ENCODE results near the gene RRAS2.

The RRAS2 gene

GRCh38 chr11:14312736-14313438 is 46.1 kb downstream of the RRAS2 start:
- H3K36me3 ChIP-seq (ENCODE audit: insufficient read depth, low read length), result no peaks in the 10 kb centered on the region
- H3K27ac ChIP-seq, result no peak overlapping the region
- H3K9ac ChIP-seq (ENCODE audit: insufficient read length), result no peak overlapping the region
- TF ChIP-seq EZH2 (IDR thresholded peaks at IDR 0.05) (no peak), POLR2AphosphoS5 (IDR thresholded peaks at IDR 0.05; ENCODE audit: borderline replicate concordance, low read depth, low read length) (no peak), FOXP2 (optimal IDR thresholded peaks at IDR 0.05; ENCODE audit: control extremely low read depth, extremely low read length, insufficient read depth) (no peak)
- H3K9me3 ChIP-seq (ENCODE audit: low read depth, low read length), result no peaks in the 10 kb centered on the region
- no peak overlapping the region for H3K4me3 ChIP-seq
- no peak for DNase-seq (ENCODE audit: low read depth, low spot score)

GRCh38 chr11:14310679-14311078 is 48.3 kb downstream of the RRAS2 start:
- H3K9ac ChIP-seq (ENCODE audit: insufficient read length), result no peak overlapping the region
- TF ChIP-seq EZH2 (IDR thresholded peaks at IDR 0.05) (no peak), POLR2AphosphoS5 (IDR thresholded peaks at IDR 0.05; ENCODE audit: borderline replicate concordance, low read depth, low read length) (no peak), FOXP2 (optimal IDR thresholded peaks at IDR 0.05; ENCODE audit: control extremely low read depth, extremely low read length, insufficient read depth) (no peak)
- no peaks in the 10 kb centered on the region for H3K9me3 ChIP-seq (ENCODE audit: low read depth, low read length)
- H3K27ac ChIP-seq, result no peak overlapping the region
- no peak for DNase-seq (ENCODE audit: low read depth, low spot score)
- H3K4me3 ChIP-seq, result no peak overlapping the region
- H3K36me3 ChIP-seq (ENCODE audit: insufficient read depth, low read length), result no peaks in the 10 kb centered on the region

GRCh38 chr11:14309425-14310192 is 49.4 kb downstream of the RRAS2 start:
- DNase-seq (ENCODE audit: low read depth, low spot score), result no peak
- no peaks in the 10 kb centered on the region for H3K9me3 ChIP-seq (ENCODE audit: low read depth, low read length)
- H3K27ac ChIP-seq, result no peak overlapping the region
- TF ChIP-seq EZH2 (IDR thresholded peaks at IDR 0.05) (no peak), FOXP2 (optimal IDR thresholded peaks at IDR 0.05; ENCODE audit: control extremely low read depth, extremely low read length, insufficient read depth) (no peak), POLR2AphosphoS5 (IDR thresholded peaks at IDR 0.05; ENCODE audit: borderline replicate concordance, low read depth, low read length) (no peak)
- no peak overlapping the region for H3K9ac ChIP-seq (ENCODE audit: insufficient read length)
- no peak overlapping the region for H3K4me3 ChIP-seq
- no peaks in the 10 kb centered on the region for H3K36me3 ChIP-seq (ENCODE audit: insufficient read depth, low read length)

GRCh38 chr11:14308897-14309387 is 50.0 kb downstream of the RRAS2 start:
- no peaks in the 10 kb centered on the region for H3K36me3 ChIP-seq (ENCODE audit: insufficient read depth, low read length)
- TF ChIP-seq POLR2AphosphoS5 (IDR thresholded peaks at IDR 0.05; ENCODE audit: borderline replicate concordance, low read depth, low read length) (no peak), FOXP2 (optimal IDR thresholded peaks at IDR 0.05; ENCODE audit: control extremely low read depth, extremely low read length, insufficient read depth) (no peak), EZH2 (IDR thresholded peaks at IDR 0.05) (no peak)
- H3K9me3 ChIP-seq (ENCODE audit: low read depth, low read length), result no peaks in the 10 kb centered on the region
- no peak overlapping the region for H3K4me3 ChIP-seq
- H3K9ac ChIP-seq (ENCODE audit: insufficient read length), result no peak overlapping the region
- no peak overlapping the region for H3K27ac ChIP-seq
- DNase-seq (ENCODE audit: low read depth, low spot score), result no peak

GRCh38 chr11:14308114-14308896 is 50.7 kb downstream of the RRAS2 start:
- no peak for DNase-seq (ENCODE audit: low read depth, low spot score)
- no peak overlapping the region for H3K27ac ChIP-seq
- no peaks in the 10 kb centered on the region for H3K9me3 ChIP-seq (ENCODE audit: low read depth, low read length)
- peak overlapping the region; percentile 38 for H3K4me3 ChIP-seq
- H3K9ac ChIP-seq (ENCODE audit: insufficient read length), result peak overlapping the region; percentile 29
- no peaks in the 10 kb centered on the region for H3K36me3 ChIP-seq (ENCODE audit: insufficient read depth, low read length)
- no peak for TF ChIP-seq EZH2 (IDR thresholded peaks at IDR 0.05)
- no peak for TF ChIP-seq FOXP2 (optimal IDR thresholded peaks at IDR 0.05; ENCODE audit: control extremely low read depth, extremely low read length, insufficient read depth)
- TF ChIP-seq POLR2AphosphoS5 (IDR thresholded peaks at IDR 0.05; ENCODE audit: borderline replicate concordance, low read depth, low read length), result no peak

- no peak overlapping the region for H3K27ac ChIP-seq
- H3K9me3 ChIP-seq (ENCODE audit: low read depth, low read length), result no peaks in the 10 kb centered on the region
- TF ChIP-seq EZH2 (IDR thresholded peaks at IDR 0.05) (no peak), FOXP2 (optimal IDR thresholded peaks at IDR 0.05; ENCODE audit: control extremely low read depth, extremely low read length, insufficient read depth) (no peak), POLR2AphosphoS5 (IDR thresholded peaks at IDR 0.05; ENCODE audit: borderline replicate concordance, low read depth, low read length) (no peak)
- H3K4me3 ChIP-seq, result no peak overlapping the region
- no peak for DNase-seq (ENCODE audit: low read depth, low spot score)
- H3K9ac ChIP-seq (ENCODE audit: insufficient read length), result no peak overlapping the region
- no peaks in the 10 kb centered on the region for H3K36me3 ChIP-seq (ENCODE audit: insufficient read depth, low read length)
Measured at GRCh38 chr11:14306481-14306880, 52.5 kb downstream of the RRAS2 start.

GRCh38 chr11:14305649-14306048 is 53.3 kb downstream of the RRAS2 start:
- Histone ChIP-seq H3K4me3 (no peak overlapping the region), H3K27ac (no peak overlapping the region), H3K36me3 (ENCODE audit: insufficient read depth, low read length) (no peaks in the 10 kb centered on the region), H3K9me3 (ENCODE audit: low read depth, low read length) (no peaks in the 10 kb centered on the region), H3K9ac (ENCODE audit: insufficient read length) (no peak overlapping the region)
- TF ChIP-seq POLR2AphosphoS5 (IDR thresholded peaks at IDR 0.05; ENCODE audit: borderline replicate concordance, low read depth, low read length), result no peak
- no peak for TF ChIP-seq FOXP2 (optimal IDR thresholded peaks at IDR 0.05; ENCODE audit: control extremely low read depth, extremely low read length, insufficient read depth)
- TF ChIP-seq EZH2 (IDR thresholded peaks at IDR 0.05), result no peak
- no peak for DNase-seq (ENCODE audit: low read depth, low spot score)

- no peak for TF ChIP-seq POLR2AphosphoS5 (IDR thresholded peaks at IDR 0.05; ENCODE audit: borderline replicate concordance, low read depth, low read length)
- no peak for TF ChIP-seq FOXP2 (optimal IDR thresholded peaks at IDR 0.05; ENCODE audit: control extremely low read depth, extremely low read length, insufficient read depth)
- TF ChIP-seq EZH2 (IDR thresholded peaks at IDR 0.05), result no peak
- H3K9me3 ChIP-seq (ENCODE audit: low read depth, low read length), result no peaks in the 10 kb centered on the region
- H3K36me3 ChIP-seq (ENCODE audit: insufficient read depth, low read length), result no peaks in the 10 kb centered on the region
- no peak for DNase-seq (ENCODE audit: low read depth, low spot score)
- H3K27ac ChIP-seq, result no peak overlapping the region
- H3K9ac ChIP-seq (ENCODE audit: insufficient read length), result no peak overlapping the region
- H3K4me3 ChIP-seq, result no peak overlapping the region
Measured at GRCh38 chr11:14304601-14305000, 54.4 kb downstream of the RRAS2 start.

Data from SK-N-MC (cell line).